GM18526 (cell line): ENCODE measurements around the gene PLCB3.

Experiments
- POLR2A ChIP-seq: IDR thresholded peaks from 3 replicates; pipeline ENCODE4 v1.6.1; 2011; ENCODE audit not compliant: insufficient read length; ENCODE audit errors: extremely low read depth

Gene PLCB3

DNA sequence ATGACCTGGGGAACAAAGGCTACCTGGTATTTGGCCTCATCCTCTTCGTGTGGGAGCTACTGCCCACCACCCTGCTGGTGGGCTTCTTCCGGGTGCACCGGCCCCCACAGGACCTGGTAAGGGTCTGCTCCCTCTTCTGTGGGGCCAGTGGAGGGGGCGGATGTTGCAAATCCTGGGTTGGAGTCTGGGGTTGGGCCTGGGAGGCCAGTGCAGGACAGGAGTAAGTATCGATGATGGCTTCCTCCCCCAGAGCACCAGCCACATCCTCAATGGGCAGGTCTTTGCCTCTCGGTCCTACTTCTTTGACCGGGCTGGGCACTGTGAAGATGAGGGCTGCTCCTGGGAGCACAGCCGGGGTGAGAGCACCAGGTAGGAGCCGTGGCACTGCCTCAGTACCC is 37.0 kb downstream of the PLCB3 start:
- TF ChIP-seq POLR2A, result no peak

DNA sequence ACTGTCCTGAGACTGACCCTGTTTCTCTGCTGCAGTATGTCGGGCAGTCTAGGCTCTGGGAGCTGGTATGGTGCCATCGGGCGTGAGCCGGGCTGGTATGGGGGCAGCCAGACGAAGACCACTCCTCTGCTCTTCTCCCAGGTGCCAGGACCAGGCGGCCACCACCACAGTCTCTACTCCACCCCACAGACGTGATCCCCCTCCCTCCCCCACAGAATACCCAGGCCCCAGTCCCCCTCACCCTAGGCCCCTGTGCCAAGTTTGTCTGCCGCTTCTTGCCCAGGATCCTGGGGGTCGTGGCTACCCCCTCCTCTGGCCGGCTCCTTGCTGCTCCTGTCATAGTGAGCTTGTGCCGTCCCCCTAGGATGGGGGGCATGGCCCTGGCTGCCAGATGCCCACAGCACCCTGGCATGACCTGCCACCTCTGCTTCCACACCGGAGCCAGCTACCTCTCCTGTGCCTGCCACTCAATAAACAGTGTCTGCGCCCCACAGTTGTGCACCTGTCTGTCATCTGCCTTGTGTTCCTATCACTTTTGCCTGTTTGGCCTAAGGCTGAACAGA is 37.8 kb downstream of the PLCB3 start:
- no peak for TF ChIP-seq POLR2A

DNA sequence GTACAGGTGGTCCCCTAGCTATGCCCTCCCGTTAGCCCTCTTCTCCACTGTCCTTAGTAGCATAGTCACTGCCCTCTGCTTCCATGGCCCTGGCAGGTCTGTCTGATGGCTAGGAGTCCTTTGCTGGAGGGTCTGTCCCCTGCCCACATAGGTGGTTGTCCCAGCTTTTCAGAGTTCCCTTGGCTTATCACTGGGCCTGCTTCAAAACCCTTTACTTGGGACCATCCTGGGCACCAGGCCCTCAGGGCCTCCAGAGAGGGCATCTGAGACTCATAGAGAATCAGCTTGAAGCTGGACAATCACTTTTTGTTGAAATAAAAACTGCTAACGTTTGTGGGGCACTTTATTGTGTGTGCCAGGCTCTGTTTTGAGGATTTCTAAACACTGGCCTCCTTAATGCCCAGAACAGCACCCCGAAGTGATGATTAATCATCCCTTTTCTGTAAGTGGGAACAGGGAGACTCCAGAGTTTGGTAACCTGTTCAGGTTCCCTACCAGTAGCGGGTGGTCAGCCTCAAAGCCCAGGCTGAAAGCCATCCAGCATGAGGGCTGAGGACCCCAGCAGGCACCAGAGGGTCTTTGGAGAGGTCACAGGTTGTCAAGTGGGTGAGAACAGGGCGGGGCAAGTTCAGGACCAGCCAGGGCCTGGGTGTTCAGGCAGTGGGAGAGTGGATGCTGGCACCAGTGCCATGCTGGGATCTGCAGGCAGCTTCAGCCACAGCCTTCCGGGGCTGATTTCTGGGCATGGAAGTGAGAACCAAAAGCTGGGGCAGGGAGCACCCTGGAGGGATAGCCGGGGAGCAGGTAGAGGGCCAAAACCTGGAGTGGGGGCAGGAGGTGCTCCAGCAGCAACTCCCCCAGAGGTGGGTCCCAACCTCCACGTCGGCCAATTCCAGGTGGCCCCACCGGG is 39.3 kb downstream of the PLCB3 start:
- TF ChIP-seq POLR2A, result no peak

DNA sequence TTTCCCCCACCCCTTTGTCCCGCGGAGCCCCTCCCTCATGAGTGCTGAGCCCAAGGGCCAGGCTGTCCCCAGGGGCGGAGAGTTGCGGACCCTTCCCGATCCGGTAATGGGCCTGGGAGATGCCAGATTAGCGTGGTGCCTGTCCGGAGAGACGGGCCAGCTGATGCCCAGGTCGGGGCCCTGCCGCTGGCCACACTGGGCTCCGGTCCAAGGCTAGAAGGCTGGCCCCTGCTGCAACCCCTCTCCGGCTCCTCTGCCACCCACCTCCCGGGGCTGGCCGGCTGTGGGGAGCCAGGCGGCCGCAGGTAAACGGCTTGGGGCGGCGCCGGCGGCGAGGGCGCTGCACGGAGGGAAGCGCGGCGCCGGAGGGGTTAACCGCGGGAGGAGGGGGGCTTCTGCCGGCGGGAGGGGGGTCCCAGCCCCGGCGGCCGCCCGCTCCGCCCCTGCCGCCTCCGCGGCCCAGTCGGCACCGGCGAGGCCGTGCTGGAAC is 40.0 kb downstream of the PLCB3 start, which contains the start of gene KCNK4:
Gene KCNK4 (plus strand): TSS at position 41 of the 490 bp plus-strand sequence. CDS start 1,717 bp downstream, outside the sequence.
- no peak for TF ChIP-seq POLR2A

DNA sequence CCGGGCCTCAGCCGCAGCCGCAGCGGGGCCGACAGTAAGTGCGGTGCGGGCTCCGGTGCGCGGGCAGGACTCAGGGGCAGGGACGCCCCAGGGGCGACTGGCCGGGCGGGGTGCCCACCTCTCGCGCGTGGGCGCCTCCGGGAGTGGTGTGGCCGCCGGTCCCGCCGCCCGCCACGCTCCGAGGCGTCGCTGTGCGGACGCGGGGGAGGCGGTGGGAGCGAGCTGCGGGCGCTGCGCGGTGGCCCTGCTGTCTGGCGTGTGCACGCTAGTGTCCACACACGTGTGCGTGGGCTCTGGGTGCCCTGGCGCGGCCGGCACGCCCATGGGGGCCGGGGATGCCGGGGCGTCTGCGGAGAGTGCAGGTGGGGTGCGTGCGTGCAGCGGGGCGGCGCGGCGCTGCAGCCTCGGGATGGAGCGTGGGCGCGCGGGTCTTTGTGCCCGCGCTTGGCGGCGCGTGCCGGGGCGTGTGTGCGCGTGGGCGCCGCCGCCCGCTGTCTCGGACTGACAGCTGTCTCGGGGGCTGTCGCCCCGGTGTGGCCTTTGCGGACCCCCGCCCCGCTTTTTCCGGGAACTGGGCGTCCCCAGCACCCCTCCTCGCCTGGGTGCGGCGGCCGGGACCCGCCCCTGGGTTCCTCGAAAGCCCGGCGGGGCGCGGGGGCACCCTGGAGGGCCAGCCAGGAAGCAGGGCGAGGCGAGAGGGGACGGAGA is 40.6 kb downstream of the PLCB3 start:
- TF ChIP-seq POLR2A, result no peak

DNA sequence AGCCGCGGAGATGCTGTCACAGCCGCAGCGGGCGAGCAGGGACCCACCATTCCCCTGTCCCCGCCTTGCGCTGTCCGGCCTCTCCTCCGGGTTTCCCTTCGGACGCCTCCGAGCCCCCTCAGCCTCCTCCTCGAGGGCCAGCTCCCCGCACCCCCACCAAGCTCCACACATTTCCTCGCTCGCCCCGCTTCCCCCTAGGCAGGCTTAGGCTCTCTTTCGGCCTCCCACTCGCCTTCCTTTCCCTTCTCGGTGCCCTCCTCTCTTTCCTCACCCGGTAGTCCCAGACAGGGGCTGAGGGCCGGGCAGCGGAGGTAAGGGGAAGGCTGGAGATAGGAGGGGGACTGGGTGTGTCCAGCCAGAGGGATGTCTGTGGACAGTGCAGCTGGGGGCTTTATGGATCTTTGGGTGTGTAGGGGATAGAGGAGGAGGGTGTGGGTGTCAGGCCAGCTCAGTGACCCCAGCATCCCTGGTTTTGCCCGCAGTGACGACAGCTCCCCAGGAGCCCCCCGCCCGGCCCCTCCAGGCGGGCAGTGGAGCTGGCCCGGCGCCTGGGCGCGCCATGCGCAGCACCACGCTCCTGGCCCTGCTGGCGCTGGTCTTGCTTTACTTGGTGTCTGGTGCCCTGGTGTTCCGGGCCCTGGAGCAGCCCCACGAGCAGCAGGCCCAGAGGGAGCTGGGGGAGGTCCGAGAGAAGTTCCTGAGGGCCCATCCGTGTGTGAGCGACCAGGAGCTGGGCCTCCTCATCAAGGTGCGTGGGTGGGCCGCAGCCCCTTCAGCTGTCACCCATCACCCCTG is 41.3 kb downstream of the PLCB3 start:
- no peak for TF ChIP-seq POLR2A

DNA sequence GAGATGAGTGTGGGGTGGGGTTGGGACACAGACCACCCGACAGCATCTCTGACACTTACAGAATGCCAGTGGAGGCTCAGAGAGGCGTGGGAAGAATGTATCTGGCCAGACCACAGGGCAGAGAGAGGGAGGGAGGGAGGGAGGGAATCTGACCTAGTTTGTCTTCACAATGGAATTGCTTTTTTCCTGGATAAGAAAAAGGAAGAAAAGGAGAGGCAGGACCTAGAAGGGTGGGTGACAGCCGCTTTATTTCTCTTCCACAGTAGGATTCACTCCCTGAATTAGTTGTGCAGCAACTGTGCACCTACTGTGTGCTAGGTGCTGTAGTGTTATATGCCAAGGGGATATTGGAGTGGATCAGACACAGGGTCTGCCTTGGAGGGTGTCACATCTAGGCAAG is 43.4 kb downstream of the PLCB3 start:
- TF ChIP-seq POLR2A, result no peak

DNA sequence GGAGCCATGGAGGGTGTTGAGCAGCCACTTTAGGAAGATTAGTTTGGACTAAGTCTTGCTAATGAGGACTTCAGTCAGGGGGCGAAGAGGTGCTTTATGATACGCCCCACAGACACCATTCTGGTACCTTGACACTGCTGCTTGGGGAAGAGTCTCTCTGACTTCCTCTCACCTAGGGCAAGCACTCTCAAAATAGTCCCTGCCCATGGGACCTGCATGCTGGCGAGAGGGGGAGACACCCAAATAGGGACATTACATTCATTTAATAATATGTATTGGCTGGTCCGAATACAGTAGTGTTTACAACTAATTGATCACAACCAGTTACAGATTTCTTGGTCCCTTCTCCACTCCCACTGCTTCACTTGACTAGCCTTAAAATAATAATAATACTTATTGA is 44.4 kb downstream of the PLCB3 start:
- TF ChIP-seq POLR2A, result no peak

DNA sequence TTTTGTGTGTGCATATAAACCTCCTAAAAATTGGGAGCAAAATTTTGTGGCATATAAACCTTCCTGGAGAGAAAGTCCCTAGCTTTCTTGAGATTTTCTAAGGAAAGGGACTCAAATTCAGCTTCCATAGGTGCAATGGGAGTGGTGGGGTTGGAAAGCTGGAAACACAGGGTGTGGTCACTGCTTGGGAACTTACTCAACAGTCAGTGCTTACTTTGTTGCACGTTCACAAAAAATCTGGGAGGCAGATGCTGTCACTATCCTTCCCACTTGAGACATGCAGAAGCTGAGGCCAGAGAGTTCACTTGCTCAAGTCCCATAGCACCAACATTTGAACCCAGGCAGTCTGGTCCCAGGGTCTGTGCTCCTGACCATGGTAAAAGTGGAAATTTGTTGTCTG is 44.9 kb downstream of the PLCB3 start:
- no peak for TF ChIP-seq POLR2A

DNA sequence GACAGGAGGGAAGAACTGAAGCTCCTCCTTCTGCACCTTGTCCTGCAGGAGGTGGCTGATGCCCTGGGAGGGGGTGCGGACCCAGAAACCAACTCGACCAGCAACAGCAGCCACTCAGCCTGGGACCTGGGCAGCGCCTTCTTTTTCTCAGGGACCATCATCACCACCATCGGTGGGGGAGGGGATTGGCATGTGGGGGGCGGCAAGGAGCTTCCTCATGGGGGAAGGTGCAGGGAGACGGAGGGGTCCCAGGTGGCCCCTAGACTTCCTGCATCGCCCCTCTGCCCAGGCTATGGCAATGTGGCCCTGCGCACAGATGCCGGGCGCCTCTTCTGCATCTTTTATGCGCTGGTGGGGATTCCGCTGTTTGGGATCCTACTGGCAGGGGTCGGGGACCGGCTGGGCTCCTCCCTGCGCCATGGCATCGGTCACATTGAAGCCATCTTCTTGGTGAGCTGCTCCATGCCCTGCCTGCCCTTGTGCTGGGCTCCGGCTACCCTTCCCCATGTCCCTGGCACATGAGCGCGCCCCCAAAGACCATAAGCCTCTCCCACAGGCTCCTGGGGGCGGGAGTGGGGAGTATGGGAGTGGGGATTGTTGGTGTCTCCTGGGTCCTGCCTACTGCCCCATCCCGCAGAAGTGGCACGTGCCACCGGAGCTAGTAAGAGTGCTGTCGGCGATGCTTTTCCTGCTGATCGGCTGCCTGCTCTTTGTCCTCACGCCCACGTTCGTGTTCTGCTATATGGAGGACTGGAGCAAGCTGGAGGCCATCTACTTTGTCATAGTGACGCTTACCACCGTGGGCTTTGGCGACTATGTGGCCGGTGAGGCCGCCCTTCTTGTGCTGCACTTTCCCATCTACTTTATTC is 45.7 kb downstream of the PLCB3 start:
- no peak for TF ChIP-seq POLR2A

DNA sequence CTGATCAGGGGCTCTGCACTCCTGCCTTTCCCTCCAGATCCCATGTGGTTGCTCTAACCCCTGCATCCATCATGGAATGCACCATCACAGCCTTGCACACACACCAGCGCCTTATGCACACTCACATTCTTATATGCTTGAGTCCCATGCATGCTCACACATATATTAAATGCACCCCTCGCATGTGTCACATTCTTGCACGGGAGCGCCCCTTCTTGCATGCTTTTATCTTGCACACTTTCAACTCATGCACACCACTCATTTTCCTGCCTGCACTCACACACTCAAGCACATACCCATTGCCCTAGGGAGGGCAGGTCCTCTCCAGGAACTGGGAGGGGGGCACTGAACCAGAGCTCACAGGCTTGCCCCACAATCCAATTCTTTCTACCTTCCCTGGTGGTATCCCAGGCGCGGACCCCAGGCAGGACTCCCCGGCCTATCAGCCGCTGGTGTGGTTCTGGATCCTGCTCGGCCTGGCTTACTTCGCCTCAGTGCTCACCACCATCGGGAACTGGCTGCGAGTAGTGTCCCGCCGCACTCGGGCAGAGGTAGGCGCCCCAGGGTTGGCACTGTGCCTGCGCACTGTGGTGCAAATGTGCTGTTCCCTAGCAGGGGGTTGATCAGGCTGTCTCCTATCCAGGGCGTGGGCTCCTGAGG is 46.5 kb downstream of the PLCB3 start:
- no peak for TF ChIP-seq POLR2A

DNA sequence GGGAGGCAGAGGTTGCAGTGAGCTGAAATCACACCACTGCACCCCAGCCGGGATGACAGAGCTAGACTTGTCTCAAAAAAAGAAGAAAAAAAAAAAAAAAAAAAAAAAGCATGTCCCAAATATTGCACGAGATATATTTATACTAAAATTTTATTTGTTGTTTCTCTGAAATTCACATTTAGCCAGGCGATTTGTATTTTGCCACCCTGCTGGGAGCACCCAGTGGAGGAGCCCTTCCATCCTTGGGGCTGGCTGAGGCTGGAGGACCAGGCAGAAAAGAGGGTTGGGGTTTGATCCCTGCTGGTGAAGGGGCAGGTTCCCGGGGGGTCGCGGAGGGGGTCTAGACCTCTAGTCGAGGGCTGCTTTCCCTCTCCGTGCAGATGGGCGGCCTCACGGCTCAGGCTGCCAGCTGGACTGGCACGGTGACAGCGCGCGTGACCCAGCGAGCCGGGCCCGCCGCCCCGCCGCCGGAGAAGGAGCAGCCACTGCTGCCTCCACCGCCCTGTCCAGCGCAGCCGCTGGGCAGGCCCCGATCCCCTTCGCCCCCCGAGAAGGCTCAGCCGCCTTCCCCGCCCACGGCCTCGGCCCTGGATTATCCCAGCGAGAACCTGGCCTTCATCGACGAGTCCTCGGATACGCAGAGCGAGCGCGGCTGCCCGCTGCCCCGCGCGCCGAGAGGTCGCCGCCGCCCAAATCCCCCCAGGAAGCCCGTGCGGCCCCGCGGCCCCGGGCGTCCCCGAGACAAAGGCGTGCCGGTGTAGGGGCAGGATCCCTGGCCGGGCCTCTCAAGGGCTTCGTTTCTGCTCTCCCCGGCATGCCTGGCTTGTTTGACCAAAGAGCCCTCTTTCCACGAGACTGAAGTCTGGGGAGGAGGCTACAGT is 47.9 kb downstream of the PLCB3 start:
- no peak for TF ChIP-seq POLR2A
